H9 (cell line): ENCODE data around the gene LHPP. TPM values are rescaled to one million over a fixed set of nuclear protein-coding genes. Genes with fewer than 3 reads are reported as not detected.

Source experiments
- DNase-seq: peaks from one replicate; pipeline ENCODE4 v3.0.0-alpha.2; 2017
- H2AFZ ChIP-seq: one replicate; pipeline ENCODE4 v1.6.1; 2013; ENCODE audit warnings: mild to moderate bottlenecking, low read length, control low read depth, moderate library complexity
- H2AK5ac ChIP-seq: 2 replicates; pipeline ENCODE4 v1.6.1; 2013; ENCODE audit warnings: low read length, control low read depth, mixed read lengths; ENCODE audit not compliant: insufficient read length
- H2BK120ac ChIP-seq: one replicate; pipeline ENCODE4 v1.6.1; 2013; ENCODE audit warnings: low read depth, mild to moderate bottlenecking, low read length, control low read depth, inconsistent platforms; ENCODE audit not compliant: poor library complexity, severe bottlenecking
- H2BK12ac ChIP-seq: 2 replicates; pipeline ENCODE4 v1.6.1; 2013; ENCODE audit warnings: low read length, control low read depth, mixed read lengths, low read depth; ENCODE audit not compliant: insufficient read length
- H2BK15ac ChIP-seq: 2 replicates; pipeline ENCODE4 v1.6.1; 2013; ENCODE audit warnings: low read depth, low read length, control low read depth
- H2BK20ac ChIP-seq: one replicate; pipeline ENCODE4 v1.6.1; 2013; ENCODE audit warnings: low read depth, mild to moderate bottlenecking, low read length, control low read depth, inconsistent platforms; ENCODE audit not compliant: poor library complexity, severe bottlenecking
- H2BK5ac ChIP-seq: 2 replicates; pipeline ENCODE4 v1.6.1; 2013; ENCODE audit warnings: low read length, control low read depth, mixed read lengths; ENCODE audit not compliant: insufficient read length
- H3K14ac ChIP-seq: 2 replicates; pipeline ENCODE4 v1.6.1; 2013; ENCODE audit warnings: low read length, control low read depth; ENCODE audit not compliant: insufficient read depth
- H3K18ac ChIP-seq: 2 replicates; pipeline ENCODE4 v1.6.1; 2013; ENCODE audit warnings: low read depth, mild to moderate bottlenecking, mixed read lengths, low read length, control low read depth; ENCODE audit not compliant: insufficient read length
- H3K23ac ChIP-seq: 2 replicates; pipeline ENCODE4 v1.6.1; 2013; ENCODE audit warnings: low read length, control low read depth, mixed read lengths, low read depth; ENCODE audit not compliant: insufficient read length
- H3K23me2 ChIP-seq: 2 replicates; pipeline ENCODE4 v1.6.1; 2013; ENCODE audit warnings: low read depth, mild to moderate bottlenecking, mixed read lengths, low read length, control low read depth; ENCODE audit not compliant: insufficient read length, poor library complexity, severe bottlenecking
- H3K27ac ChIP-seq: 2 replicates; pipeline ENCODE4 v1.5.1; 2013; ENCODE audit warnings: low read length, control low read depth, mixed read lengths, low read depth; ENCODE audit not compliant: insufficient read length
- H3K27me3 ChIP-seq: 2 replicates; pipeline ENCODE4 v1.6.1; 2013; ENCODE audit warnings: low read length, control low read depth, inconsistent platforms; ENCODE audit not compliant: insufficient read depth
- H3K4ac ChIP-seq: 2 replicates; pipeline ENCODE4 v1.6.1; 2013; ENCODE audit warnings: low read depth, mild to moderate bottlenecking, control low read depth, inconsistent platforms, low read length, moderate library complexity
- H3K4me1 ChIP-seq: 2 replicates; pipeline ENCODE4 v1.6.1; 2013; ENCODE audit warnings: low read length, control low read depth, inconsistent platforms; ENCODE audit not compliant: insufficient read depth
- H3K4me2 ChIP-seq: 2 replicates; pipeline ENCODE4 v1.6.1; 2013; ENCODE audit warnings: low read length, control low read depth, mixed read lengths; ENCODE audit not compliant: insufficient read length, insufficient read depth
- H3K56ac ChIP-seq: 2 replicates; pipeline ENCODE4 v1.6.1; 2013; ENCODE audit warnings: low read depth, mild to moderate bottlenecking, mixed read lengths, low read length, control low read depth; ENCODE audit not compliant: insufficient read length
- H3K79me1 ChIP-seq: 2 replicates; pipeline ENCODE4 v1.6.1; 2013; ENCODE audit warnings: low read depth, mild to moderate bottlenecking, moderate library complexity, low read length, control low read depth, inconsistent platforms; ENCODE audit not compliant: insufficient read depth, poor library complexity, severe bottlenecking
- H3K79me2 ChIP-seq: 2 replicates; pipeline ENCODE4 v1.6.1; 2013; ENCODE audit warnings: low read length, control low read depth, inconsistent platforms; ENCODE audit not compliant: insufficient read depth
- H3K9ac ChIP-seq: 2 replicates; pipeline ENCODE4 v1.6.1; 2013; ENCODE audit warnings: low read length, control low read depth, mixed read lengths; ENCODE audit not compliant: insufficient read length; ENCODE audit errors: extremely low read depth
- H3K9me3 ChIP-seq: one replicate; pipeline ENCODE4 v1.6.1; 2013; ENCODE audit warnings: low read depth, low read length, inconsistent platforms; ENCODE audit not compliant: control insufficient read depth
- H3T11ph ChIP-seq: one replicate; pipeline ENCODE4 v1.6.1; 2013; ENCODE audit warnings: mild to moderate bottlenecking, low read length, control low read depth, inconsistent platforms
- H4K20me1 ChIP-seq: one replicate; pipeline ENCODE4 v1.6.1; 2013; ENCODE audit not compliant: control insufficient read depth, insufficient read length, insufficient read depth
- H4K5ac ChIP-seq: 2 replicates; pipeline ENCODE4 v1.6.1; 2013; ENCODE audit warnings: low read depth, mild to moderate bottlenecking, mixed read lengths, low read length, control low read depth; ENCODE audit not compliant: insufficient read length
- H4K8ac ChIP-seq: replicated peaks from 2 replicates; pipeline ENCODE4 v1.6.1; 2013; ENCODE audit warnings: low read length, control low read depth, mixed read lengths, low read depth; ENCODE audit not compliant: insufficient read length
- H4K91ac ChIP-seq: 2 replicates; pipeline ENCODE4 v1.6.1; 2013; ENCODE audit warnings: low read depth, mild to moderate bottlenecking, moderate library complexity, mixed read lengths, low read length, control low read depth; ENCODE audit not compliant: insufficient read length
- H3K27ac Mint-ChIP-seq, 3 experiments: 2 replicates in 2 of 3; 3 replicates in 1 of 3; pipeline ENCODE4 v1.8.0; 2020 to 2021; ENCODE audit warnings: mixed read lengths in 3 of 3, mild to moderate bottlenecking in 1 of 3, moderate library complexity in 1 of 3
- H3K27me3 Mint-ChIP-seq: 2 replicates; pipeline ENCODE4 v1.8.0; 2021; ENCODE audit warnings: low read depth, mild to moderate bottlenecking, moderate library complexity, mixed read lengths
- H3K36me3 Mint-ChIP-seq, 3 experiments: 2 replicates in 2 of 3; 3 replicates in 1 of 3; pipeline ENCODE4 v1.8.0; 2020 to 2021; ENCODE audit warnings: low read depth in 3 of 3, mixed read lengths in 3 of 3; ENCODE audit not compliant: insufficient read depth in 1 of 3
- H3K4me1 Mint-ChIP-seq, 2 experiments: 2 replicates each; pipeline ENCODE4 v1.8.0; 2020; ENCODE audit warnings: mixed read lengths in 2 of 2
- H3K4me3 Mint-ChIP-seq, 2 experiments: 2 replicates in 1 of 2; 3 replicates in 1 of 2; pipeline ENCODE4 v1.8.0; 2020 to 2021; ENCODE audit warnings: mild to moderate bottlenecking in 2 of 2, mixed read lengths in 2 of 2, moderate library complexity in 1 of 2
- H3K9me3 Mint-ChIP-seq, 2 experiments: 2 replicates in 1 of 2; 3 replicates in 1 of 2; pipeline ENCODE4 v1.8.0; 2020; ENCODE audit warnings: mild to moderate bottlenecking in 2 of 2, mixed read lengths in 2 of 2, moderate library complexity in 1 of 2
- WGBS: extraction: QIAGEN DNeasy Blood & Tissue Kit; methylation state at CpG from one replicate; pipeline ENCODE4 v1.1.7; 2013; ENCODE audit warnings: missing lambda C conversion rate, low lambda C conversion rate, mixed read lengths; ENCODE audit not compliant: insufficient read length; ENCODE audit errors: extremely low coverage; 5-methylcytosine and 5-hydroxymethylcytosine counted together
- total RNA-seq: library from RNA; stranded (reverse); gene quantifications from 2 replicates; pipeline ENCODE4 v1.2.1, GENCODE V29; 2021
- TF ChIP-seq, protein P1 (sequence below): fragments of 200-600 bp; sonication (generic); conservative IDR thresholded peaks from 3 replicates; pipeline ENCODE4 v1.8.0; 2021; ENCODE audit warnings: antibody characterized with exemption, mild to moderate bottlenecking

The LHPP gene
- total RNA-seq, 1 experiment from 2014 or later = 29.6 TPM

DNA sequence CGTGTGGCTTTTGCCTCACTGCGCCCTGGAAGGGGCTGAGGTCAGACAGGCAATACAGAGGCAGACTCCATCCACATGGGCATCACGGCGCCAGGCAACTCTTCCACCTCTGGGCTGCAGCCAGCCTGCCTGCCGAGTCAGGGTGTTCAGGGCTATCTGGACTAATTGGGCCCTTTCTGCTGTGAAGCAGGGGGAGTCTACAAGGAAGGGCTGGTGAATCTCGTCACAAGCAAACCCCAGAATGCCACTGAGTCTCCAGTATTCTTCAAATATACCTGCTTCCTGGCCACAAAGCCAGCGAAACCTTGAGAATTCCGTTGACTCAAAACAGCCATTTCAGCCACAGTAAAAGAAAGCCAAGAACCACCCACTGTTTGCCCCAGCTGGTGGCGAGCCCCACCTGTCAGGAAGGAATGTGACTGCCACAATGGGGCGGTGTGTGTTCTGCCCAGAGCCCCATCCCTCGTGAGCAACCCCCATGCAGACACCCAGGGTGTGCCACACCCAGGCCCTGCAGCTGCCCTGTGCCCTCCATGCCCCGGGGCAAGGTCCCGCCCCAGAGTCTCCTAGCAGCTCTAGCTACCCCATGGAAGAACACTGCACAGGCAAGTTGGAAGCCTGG is 165.2 kb downstream of the LHPP start:
- H3K4me2 ChIP-seq = no peak overlapping the region
- no peak overlapping the region for H2BK12ac ChIP-seq
- no peak for DNase-seq
- no peaks in the 10 kb centered on the region for H3K79me1 ChIP-seq
- H3K27ac ChIP-seq = no peak overlapping the region
- H3K4me1 ChIP-seq = peaks cover 3% of the 10 kb centered on the region; the same call in 1 of the 2 replicates
- H4K20me1 ChIP-seq = no peaks in the 10 kb centered on the region
- no peak overlapping the region for H2BK15ac ChIP-seq
- no peak overlapping the region for H4K8ac ChIP-seq
- no peak overlapping the region for H3K4me3 Mint-ChIP-seq
- peak overlapping the region in 2 of 3 experiments; percentile 57 to 84; a peak in 2 of 7 replicates for H3K27ac Mint-ChIP-seq
- H3K23me2 ChIP-seq = no peaks in the 10 kb centered on the region
- H3K27me3 ChIP-seq = no peaks in the 10 kb centered on the region
- no peak overlapping the region for H2BK20ac ChIP-seq
- H3K56ac ChIP-seq = no peak overlapping the region
- no peaks in the 10 kb centered on the region for H3K79me2 ChIP-seq
- H3K4ac ChIP-seq = no peak overlapping the region
- no peak overlapping the region for H3K18ac ChIP-seq
- H3K14ac ChIP-seq = 0 out of 2 replicates have a peak overlapping the region, but pooled peaks have one; percentile 49
- WGBS = no CpG with 5 or more reads among the region's 13 CpGs
- peaks cover 1% of the 10 kb centered on the region; the same call in 1 of the 2 replicates for H3K27me3 Mint-ChIP-seq
- H3K9ac ChIP-seq = no peak overlapping the region
- no peaks in the 10 kb centered on the region; a peak in 1 of 7 replicates for H3K36me3 Mint-ChIP-seq
- TF ChIP-seq, protein P1, sequence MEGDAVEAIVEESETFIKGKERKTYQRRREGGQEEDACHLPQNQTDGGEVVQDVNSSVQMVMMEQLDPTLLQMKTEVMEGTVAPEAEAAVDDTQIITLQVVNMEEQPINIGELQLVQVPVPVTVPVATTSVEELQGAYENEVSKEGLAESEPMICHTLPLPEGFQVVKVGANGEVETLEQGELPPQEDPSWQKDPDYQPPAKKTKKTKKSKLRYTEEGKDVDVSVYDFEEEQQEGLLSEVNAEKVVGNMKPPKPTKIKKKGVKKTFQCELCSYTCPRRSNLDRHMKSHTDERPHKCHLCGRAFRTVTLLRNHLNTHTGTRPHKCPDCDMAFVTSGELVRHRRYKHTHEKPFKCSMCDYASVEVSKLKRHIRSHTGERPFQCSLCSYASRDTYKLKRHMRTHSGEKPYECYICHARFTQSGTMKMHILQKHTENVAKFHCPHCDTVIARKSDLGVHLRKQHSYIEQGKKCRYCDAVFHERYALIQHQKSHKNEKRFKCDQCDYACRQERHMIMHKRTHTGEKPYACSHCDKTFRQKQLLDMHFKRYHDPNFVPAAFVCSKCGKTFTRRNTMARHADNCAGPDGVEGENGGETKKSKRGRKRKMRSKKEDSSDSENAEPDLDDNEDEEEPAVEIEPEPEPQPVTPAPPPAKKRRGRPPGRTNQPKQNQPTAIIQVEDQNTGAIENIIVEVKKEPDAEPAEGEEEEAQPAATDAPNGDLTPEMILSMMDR = no peak
- H4K5ac ChIP-seq = no peak overlapping the region
- no peak overlapping the region for H4K91ac ChIP-seq
- H2BK5ac ChIP-seq = no peak overlapping the region
- H2AFZ ChIP-seq = no peak overlapping the region
- H3K4me1 Mint-ChIP-seq = peaks cover 28 to 35% of the 10 kb centered on the region in 2 experiments
- H3K23ac ChIP-seq = no peak overlapping the region
- no peak overlapping the region for H2AK5ac ChIP-seq
- H3K9me3 Mint-ChIP-seq = no peaks in the 10 kb centered on the region
- H2BK120ac ChIP-seq = no peak overlapping the region
- H3K9me3 ChIP-seq = no peaks in the 10 kb centered on the region
- no peak overlapping the region for H3T11ph ChIP-seq
